Measurements from ENCODE around the gene LIAS. TPM values are rescaled to one million over a fixed set of nuclear protein-coding genes. Genes with fewer than 3 reads are reported as not detected.

LIAS gene
- total RNA-seq, 1 donor from 2014 or later = 9.4 TPM

- TF ChIP-seq, protein P1, sequence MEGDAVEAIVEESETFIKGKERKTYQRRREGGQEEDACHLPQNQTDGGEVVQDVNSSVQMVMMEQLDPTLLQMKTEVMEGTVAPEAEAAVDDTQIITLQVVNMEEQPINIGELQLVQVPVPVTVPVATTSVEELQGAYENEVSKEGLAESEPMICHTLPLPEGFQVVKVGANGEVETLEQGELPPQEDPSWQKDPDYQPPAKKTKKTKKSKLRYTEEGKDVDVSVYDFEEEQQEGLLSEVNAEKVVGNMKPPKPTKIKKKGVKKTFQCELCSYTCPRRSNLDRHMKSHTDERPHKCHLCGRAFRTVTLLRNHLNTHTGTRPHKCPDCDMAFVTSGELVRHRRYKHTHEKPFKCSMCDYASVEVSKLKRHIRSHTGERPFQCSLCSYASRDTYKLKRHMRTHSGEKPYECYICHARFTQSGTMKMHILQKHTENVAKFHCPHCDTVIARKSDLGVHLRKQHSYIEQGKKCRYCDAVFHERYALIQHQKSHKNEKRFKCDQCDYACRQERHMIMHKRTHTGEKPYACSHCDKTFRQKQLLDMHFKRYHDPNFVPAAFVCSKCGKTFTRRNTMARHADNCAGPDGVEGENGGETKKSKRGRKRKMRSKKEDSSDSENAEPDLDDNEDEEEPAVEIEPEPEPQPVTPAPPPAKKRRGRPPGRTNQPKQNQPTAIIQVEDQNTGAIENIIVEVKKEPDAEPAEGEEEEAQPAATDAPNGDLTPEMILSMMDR (IDR thresholded peaks at IDR 0.05; ENCODE audit: partially characterized antibody, unreplicated experiment) = no peak
- H3K4me1 Mint-ChIP-seq (ENCODE audit: low read depth, unreplicated experiment) = no peaks in the 10 kb centered on the region
- H3K36me3 Mint-ChIP-seq (ENCODE audit: unreplicated experiment) = no peaks in the 10 kb centered on the region
- H3K4me3 Mint-ChIP-seq (ENCODE audit: unreplicated experiment) = no peak overlapping the region
- no peaks in the 10 kb centered on the region for H3K9me3 Mint-ChIP-seq (ENCODE audit: unreplicated experiment)
- no peak for DNase-seq
- H3K27me3 Mint-ChIP-seq (ENCODE audit: unreplicated experiment) = no peaks in the 10 kb centered on the region
- no peak overlapping the region for H3K27ac Mint-ChIP-seq (ENCODE audit: unreplicated experiment)
Observed at GRCh38 chr4:39476187-39476895, 17.5 kb downstream of the LIAS start.

DNA sequence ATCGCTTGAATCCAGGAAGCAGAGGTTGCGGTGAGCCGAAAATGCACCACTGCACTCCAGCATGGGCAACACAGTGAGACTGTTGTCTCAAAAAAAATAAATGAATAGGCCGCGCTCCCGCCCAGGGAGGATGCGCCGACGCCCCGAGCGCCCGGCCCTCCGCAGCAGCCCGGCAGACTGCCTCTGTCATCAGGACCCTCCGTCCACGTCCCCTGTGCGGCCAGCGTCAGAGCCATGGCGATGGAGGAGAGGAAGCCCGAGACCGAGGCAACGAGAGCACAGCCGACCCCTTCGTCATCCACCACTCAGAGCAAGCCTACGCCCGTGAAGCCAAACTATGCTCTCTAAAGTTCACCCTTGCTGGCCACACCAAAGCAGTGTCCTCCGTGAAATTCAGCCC lies 21.4 kb downstream of the LIAS start:
- no peak overlapping the region for H3K27ac Mint-ChIP-seq (ENCODE audit: unreplicated experiment)
- no peak overlapping the region for H3K4me3 Mint-ChIP-seq (ENCODE audit: unreplicated experiment)
- H3K4me1 Mint-ChIP-seq (ENCODE audit: low read depth, unreplicated experiment) = no peaks in the 10 kb centered on the region
- DNase-seq = no peak
- TF ChIP-seq, protein P1 (IDR thresholded peaks at IDR 0.05; ENCODE audit: partially characterized antibody, unreplicated experiment) = no peak
- H3K27me3 Mint-ChIP-seq (ENCODE audit: unreplicated experiment) = no peaks in the 10 kb centered on the region
- H3K36me3 Mint-ChIP-seq (ENCODE audit: unreplicated experiment) = no peaks in the 10 kb centered on the region
- H3K9me3 Mint-ChIP-seq (ENCODE audit: unreplicated experiment) = no peaks in the 10 kb centered on the region

DNA sequence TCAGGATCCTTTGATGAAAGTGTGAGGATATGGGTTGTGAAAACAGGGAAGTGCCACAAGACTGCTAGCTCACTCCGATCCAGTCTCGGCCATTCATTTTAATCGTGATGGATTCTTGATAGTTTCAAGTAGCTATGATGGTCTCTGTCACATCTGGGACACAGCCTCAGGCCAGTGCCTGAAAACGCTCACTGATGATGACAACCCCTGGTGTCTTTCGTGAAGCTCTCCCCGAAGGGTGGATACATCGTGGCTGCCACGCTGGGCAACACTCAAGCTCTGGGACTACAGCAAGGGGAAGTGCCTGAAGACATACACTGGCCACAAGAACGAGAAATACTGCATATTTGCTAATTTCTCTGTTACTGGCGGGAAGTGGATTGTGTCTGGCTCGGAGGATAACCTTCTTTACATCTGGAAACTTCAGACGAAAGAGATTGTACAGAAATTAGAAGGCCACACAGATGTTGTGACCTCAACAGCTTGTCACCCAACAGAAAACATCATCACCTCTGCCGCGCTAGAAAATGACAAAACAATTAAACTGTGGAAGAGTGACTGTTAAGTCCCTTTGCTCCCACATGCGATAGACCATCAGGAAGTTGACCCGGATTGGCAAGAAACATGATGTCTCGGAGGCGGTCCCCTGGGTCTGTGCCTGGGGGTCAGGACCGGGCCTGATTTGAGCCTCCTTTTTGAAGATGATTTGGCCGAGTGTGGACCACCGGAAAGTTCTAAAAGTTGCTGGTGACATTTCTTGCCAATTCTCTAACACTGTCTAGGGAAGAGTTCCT lies 22.2 kb downstream of the LIAS start:
- no peak for DNase-seq
- no peak overlapping the region for H3K4me3 Mint-ChIP-seq (ENCODE audit: unreplicated experiment)
- H3K27me3 Mint-ChIP-seq (ENCODE audit: unreplicated experiment) = no peaks in the 10 kb centered on the region
- TF ChIP-seq, protein P1 (IDR thresholded peaks at IDR 0.05; ENCODE audit: partially characterized antibody, unreplicated experiment) = no peak
- H3K27ac Mint-ChIP-seq (ENCODE audit: unreplicated experiment) = no peak overlapping the region
- H3K9me3 Mint-ChIP-seq (ENCODE audit: unreplicated experiment) = no peaks in the 10 kb centered on the region
- peaks cover 3% of the 10 kb centered on the region for H3K4me1 Mint-ChIP-seq (ENCODE audit: low read depth, unreplicated experiment)
- H3K36me3 Mint-ChIP-seq (ENCODE audit: unreplicated experiment) = no peaks in the 10 kb centered on the region

GRCh38 chr4:39484582-39485272 lies 25.9 kb downstream of the LIAS start:
- H3K36me3 Mint-ChIP-seq (ENCODE audit: unreplicated experiment) = no peaks in the 10 kb centered on the region
- H3K4me1 Mint-ChIP-seq (ENCODE audit: low read depth, unreplicated experiment) = peaks cover 6% of the 10 kb centered on the region
- TF ChIP-seq, protein P1 (IDR thresholded peaks at IDR 0.05; ENCODE audit: partially characterized antibody, unreplicated experiment) = no peak
- H3K9me3 Mint-ChIP-seq (ENCODE audit: unreplicated experiment) = no peaks in the 10 kb centered on the region
- DNase-seq = no peak
- no peaks in the 10 kb centered on the region for H3K27me3 Mint-ChIP-seq (ENCODE audit: unreplicated experiment)
- H3K4me3 Mint-ChIP-seq (ENCODE audit: unreplicated experiment) = no peak overlapping the region
- no peak overlapping the region for H3K27ac Mint-ChIP-seq (ENCODE audit: unreplicated experiment)
